Measurements from ENCODE around the gene LRGUK.
"Not testable (repeated sequence)": the region's sequence is repeated elsewhere in the genome, so short reads cannot be mapped to it uniquely, and the experiment has no call there.

LRGUK gene

GRCh38 chr7:134284952-134285351, 157.8 kb downstream of the LRGUK start:
- no peaks in the 10 kb centered on the region for H3K36me3 ChIP-seq (ENCODE audit: insufficient read depth, low read length)
- 95% methylated on average over 3 of the region's 3 CpGs for whole genome bisulfite sequencing

GRCh38 chr7:134287916-134288659, 160.9 kb downstream of the LRGUK start:
- Histone ChIP-seq H3K27me3 (ENCODE audit: insufficient read depth, low read length) (no peaks in the 10 kb centered on the region), H3K36me3 (ENCODE audit: insufficient read depth, low read length) (0 out of 2 replicates have a peak, but pooled peaks cover 3% of the 10 kb centered on the region), H3K9me3 (ENCODE audit: insufficient read depth, low read depth, low read length) (no peaks in the 10 kb centered on the region), H3K9ac (ENCODE audit: low read depth, low read length) (no peak overlapping the region), H3K27ac (ENCODE audit: low read depth, low read length) (no peak overlapping the region), H3K4me1 (ENCODE audit: insufficient read depth, low read length) (peaks cover 17% of the 10 kb centered on the region), H3K4me3 (ENCODE audit: low read length) (no peak overlapping the region)
- 94% methylated on average over 12 of the region's 12 CpGs for WGBS

More at GRCh38 chr7:134284952-134285351, 157.8 kb downstream of the LRGUK start:
- no peak overlapping the region for H3K9ac ChIP-seq (ENCODE audit: low read depth, low read length)
- peaks cover 14% of the 10 kb centered on the region for H3K4me1 ChIP-seq (ENCODE audit: insufficient read depth, low read length)
- H3K27ac ChIP-seq (ENCODE audit: low read depth, low read length), result no peak overlapping the region
- no peak overlapping the region for H3K4me3 ChIP-seq (ENCODE audit: low read length)
- H3K27me3 ChIP-seq (ENCODE audit: insufficient read depth, low read length), result no peaks in the 10 kb centered on the region
- H3K9me3 ChIP-seq (ENCODE audit: insufficient read depth, low read depth, low read length), result no peaks in the 10 kb centered on the region

DNA sequence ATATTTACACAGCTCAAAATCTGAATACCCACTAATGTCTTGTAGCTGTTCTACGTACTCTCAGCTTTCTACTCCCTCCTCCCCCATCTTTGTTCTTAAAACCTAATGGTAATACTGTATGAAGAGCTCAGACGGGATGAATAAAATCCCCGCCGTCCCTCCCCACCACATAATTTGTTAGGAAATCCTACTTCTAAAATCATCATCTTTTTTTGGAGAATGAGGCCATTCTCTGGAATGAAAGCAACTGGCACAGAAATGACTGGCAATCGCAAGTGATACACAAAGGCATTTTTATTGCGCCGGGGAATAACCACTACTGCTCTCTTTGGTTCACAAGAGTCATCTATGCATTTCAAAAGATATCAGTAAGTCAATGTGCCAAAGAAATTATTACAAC, 162.3 kb downstream of the LRGUK start:
- WGBS, result 89% methylated on average over 7 of the region's 7 CpGs

DNA sequence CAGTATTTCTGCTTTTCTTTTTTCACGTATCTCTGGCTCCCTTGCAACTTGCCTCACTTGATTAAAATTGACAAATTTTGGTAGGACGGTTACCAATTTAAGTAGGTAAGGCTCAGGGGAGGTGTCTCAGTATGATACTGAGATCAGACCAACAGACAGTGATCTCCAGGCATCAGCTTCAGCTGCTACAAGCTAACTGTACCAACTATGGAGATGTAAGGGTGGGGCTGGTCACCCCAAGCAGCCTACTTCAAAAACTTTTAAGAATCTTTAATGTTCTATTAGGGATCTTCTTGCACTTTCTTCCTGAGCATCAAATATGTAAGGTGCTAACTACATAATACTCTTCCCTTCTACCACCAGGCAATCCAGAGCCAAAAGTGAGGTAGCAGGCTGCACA, 162.7 kb downstream of the LRGUK start:
- 94% methylated on average over 2 of the region's 2 CpGs for WGBS
- H3K27ac ChIP-seq (ENCODE audit: low read depth, low read length), result no peak overlapping the region
- H3K9me3 ChIP-seq (ENCODE audit: insufficient read depth, low read depth, low read length), result no peaks in the 10 kb centered on the region

More for the DNA sequence above, 162.3 kb downstream of the LRGUK start:
- Histone ChIP-seq H3K9me3 (ENCODE audit: insufficient read depth, low read depth, low read length) (no peaks in the 10 kb centered on the region), H3K36me3 (ENCODE audit: insufficient read depth, low read length) (peaks cover 8% of the 10 kb centered on the region), H3K4me3 (ENCODE audit: low read length) (no peak overlapping the region), H3K27ac (ENCODE audit: low read depth, low read length) (no peak overlapping the region), H3K27me3 (ENCODE audit: insufficient read depth, low read length) (no peaks in the 10 kb centered on the region), H3K9ac (ENCODE audit: low read depth, low read length) (no peak overlapping the region), H3K4me1 (ENCODE audit: insufficient read depth, low read length) (peaks cover 17% of the 10 kb centered on the region)

GRCh38 chr7:134290286-134290685, 163.1 kb downstream of the LRGUK start:
- H3K9ac ChIP-seq (ENCODE audit: low read depth, low read length), result no peak overlapping the region
- 94% methylated on average over 3 of the region's 3 CpGs for WGBS
- H3K4me1 ChIP-seq (ENCODE audit: insufficient read depth, low read length), result peaks cover 17% of the 10 kb centered on the region

More for the DNA sequence above, 162.7 kb downstream of the LRGUK start:
- Histone ChIP-seq H3K4me3 (ENCODE audit: low read length) (no peak overlapping the region), H3K36me3 (ENCODE audit: insufficient read depth, low read length) (peaks cover 12% of the 10 kb centered on the region), H3K27me3 (ENCODE audit: insufficient read depth, low read length) (no peaks in the 10 kb centered on the region), H3K9ac (ENCODE audit: low read depth, low read length) (no peak overlapping the region), H3K4me1 (ENCODE audit: insufficient read depth, low read length) (peaks cover 17% of the 10 kb centered on the region)

DNA sequence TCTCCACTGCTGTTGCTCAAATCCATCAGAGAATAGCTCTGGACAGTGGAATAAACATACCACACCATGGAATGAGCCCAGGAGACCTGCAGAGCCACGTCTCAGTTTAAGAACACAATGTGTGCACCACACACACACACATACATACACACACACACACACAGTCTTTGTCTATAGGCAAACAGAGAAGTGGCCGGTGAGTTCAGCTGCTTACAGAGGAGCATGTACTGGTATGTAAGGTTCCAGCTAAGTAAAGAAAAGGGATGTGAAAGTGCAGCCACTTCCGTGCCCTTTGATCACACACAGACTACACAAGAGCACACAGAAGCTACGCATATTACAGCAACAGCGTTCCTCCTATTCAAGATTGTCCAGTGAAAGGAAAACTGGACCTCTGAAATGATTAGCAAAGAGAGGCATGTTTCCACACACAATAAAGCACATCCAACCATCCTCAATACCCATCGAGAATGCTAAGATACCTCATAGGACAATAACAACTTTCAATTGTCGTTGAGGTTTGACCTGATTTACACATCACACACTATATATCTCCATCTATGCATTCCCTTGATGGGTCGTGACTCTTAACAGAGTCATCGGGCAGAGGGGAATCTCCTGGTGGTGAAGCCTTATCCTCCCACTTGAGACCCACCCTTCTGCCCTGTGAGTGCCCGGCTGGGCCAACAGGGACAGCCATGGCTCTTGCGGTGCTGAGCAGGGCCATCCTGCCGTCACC, 166.0 kb downstream of the LRGUK start:
- Histone ChIP-seq H3K9ac (ENCODE audit: low read depth, low read length) (no peak overlapping the region), H3K4me1 (ENCODE audit: insufficient read depth, low read length) (peaks cover 16% of the 10 kb centered on the region), H3K36me3 (ENCODE audit: insufficient read depth, low read length) (peaks cover 42% of the 10 kb centered on the region), H3K27me3 (ENCODE audit: insufficient read depth, low read length) (no peaks in the 10 kb centered on the region), H3K9me3 (ENCODE audit: insufficient read depth, low read depth, low read length) (no peaks in the 10 kb centered on the region), H3K4me3 (ENCODE audit: low read length) (no peak overlapping the region), H3K27ac (ENCODE audit: low read depth, low read length) (no peak overlapping the region)
- 95% methylated on average over 12 of the region's 12 CpGs for WGBS

More at GRCh38 chr7:134290286-134290685, 163.1 kb downstream of the LRGUK start:
- Histone ChIP-seq H3K27me3 (ENCODE audit: insufficient read depth, low read length) (no peaks in the 10 kb centered on the region), H3K27ac (ENCODE audit: low read depth, low read length) (no peak overlapping the region), H3K9me3 (ENCODE audit: insufficient read depth, low read depth, low read length) (no peaks in the 10 kb centered on the region), H3K4me3 (ENCODE audit: low read length) (no peak overlapping the region), H3K36me3 (ENCODE audit: insufficient read depth, low read length) (peaks cover 16% of the 10 kb centered on the region)

DNA sequence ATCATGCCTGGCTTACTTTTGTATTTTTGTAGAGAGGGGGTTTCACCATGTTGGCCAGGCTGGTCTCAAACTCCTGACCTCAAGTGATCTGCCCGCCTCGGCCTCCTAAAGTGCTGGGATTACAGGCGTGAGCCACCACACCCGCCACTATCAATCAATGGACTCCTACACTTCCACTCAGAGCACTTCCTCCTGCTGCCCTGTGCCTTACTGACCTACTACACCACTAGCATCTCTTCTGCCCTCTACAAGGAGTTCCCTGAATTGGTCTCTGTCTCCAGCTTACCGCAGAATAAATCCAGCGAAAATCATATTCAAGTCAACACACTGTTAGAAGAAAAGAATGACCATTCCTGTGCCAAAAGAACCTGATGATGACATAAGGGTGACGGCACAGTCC, 168.8 kb downstream of the LRGUK start:
- WGBS, result 81% methylated on average over 7 of the region's 7 CpGs
- H3K9me3 ChIP-seq (ENCODE audit: insufficient read depth, low read depth, low read length), result not testable (repeated sequence)

GRCh38 chr7:134297489-134297888, 170.3 kb downstream of the LRGUK start:
- Histone ChIP-seq H3K36me3 (ENCODE audit: insufficient read depth, low read length) (peaks cover 84% of the 10 kb centered on the region), H3K4me1 (ENCODE audit: insufficient read depth, low read length) (0 out of 2 replicates have a peak, but pooled peaks cover 3% of the 10 kb centered on the region), H3K4me3 (ENCODE audit: low read length) (no peak overlapping the region), H3K27me3 (ENCODE audit: insufficient read depth, low read length) (no peaks in the 10 kb centered on the region), H3K9me3 (ENCODE audit: insufficient read depth, low read depth, low read length) (no peaks in the 10 kb centered on the region), H3K27ac (ENCODE audit: low read depth, low read length) (no peak overlapping the region), H3K9ac (ENCODE audit: low read depth, low read length) (no peak overlapping the region)
- WGBS, result 91% methylated on average over 2 of the region's 2 CpGs

More for the DNA sequence above, 168.8 kb downstream of the LRGUK start:
- H3K36me3 ChIP-seq (ENCODE audit: insufficient read depth, low read length), result peaks cover 70% of the 10 kb centered on the region
- H3K27me3 ChIP-seq (ENCODE audit: insufficient read depth, low read length); H3K27ac ChIP-seq (ENCODE audit: low read depth, low read length); H3K4me1 ChIP-seq (ENCODE audit: insufficient read depth, low read length); H3K9ac ChIP-seq (ENCODE audit: low read depth, low read length); H3K4me3 ChIP-seq (ENCODE audit: low read length): not testable (repeated sequence)

- 88% methylated on average over 9 of the region's 10 CpGs for WGBS
- H3K4me3 ChIP-seq (ENCODE audit: low read length), result no peak overlapping the region
- no peaks in the 10 kb centered on the region for H3K9me3 ChIP-seq (ENCODE audit: insufficient read depth, low read depth, low read length)
- H3K27ac ChIP-seq (ENCODE audit: low read depth, low read length), result peak overlapping the region; percentile 28; the same call in 1 of the 2 replicates
- no peaks in the 10 kb centered on the region for H3K27me3 ChIP-seq (ENCODE audit: insufficient read depth, low read length)
- no peak overlapping the region for H3K9ac ChIP-seq (ENCODE audit: low read depth, low read length)
- 0 out of 2 replicates have a peak, but pooled peaks cover 3% of the 10 kb centered on the region for H3K4me1 ChIP-seq (ENCODE audit: insufficient read depth, low read length)
- peaks cover 92% of the 10 kb centered on the region for H3K36me3 ChIP-seq (ENCODE audit: insufficient read depth, low read length)
Measured at GRCh38 chr7:134298902-134299683, 172.0 kb downstream of the LRGUK start.

GRCh38 chr7:134300988-134301387, 173.8 kb downstream of the LRGUK start:
- Histone ChIP-seq H3K27ac (ENCODE audit: low read depth, low read length) (no peak overlapping the region), H3K27me3 (ENCODE audit: insufficient read depth, low read length) (no peaks in the 10 kb centered on the region), H3K9ac (ENCODE audit: low read depth, low read length) (no peak overlapping the region), H3K4me1 (ENCODE audit: insufficient read depth, low read length) (0 out of 2 replicates have a peak, but pooled peaks cover 3% of the 10 kb centered on the region), H3K36me3 (ENCODE audit: insufficient read depth, low read length) (peaks cover 86% of the 10 kb centered on the region), H3K9me3 (ENCODE audit: insufficient read depth, low read depth, low read length) (no peaks in the 10 kb centered on the region), H3K4me3 (ENCODE audit: low read length) (no peak overlapping the region)
- 91% methylated on average over 2 of the region's 2 CpGs for WGBS
